HG02973 (cell line): ENCODE results near the gene LDLRAD4.

ENCODE experiments used
- ATAC-seq: cut with Tn5 transposase; IDR thresholded peaks from one replicate; pipeline ENCODE4 v1.9.1; 2021; ENCODE audit warnings: moderate library complexity; ENCODE audit not compliant: unreplicated experiment

LDLRAD4 gene

DNA sequence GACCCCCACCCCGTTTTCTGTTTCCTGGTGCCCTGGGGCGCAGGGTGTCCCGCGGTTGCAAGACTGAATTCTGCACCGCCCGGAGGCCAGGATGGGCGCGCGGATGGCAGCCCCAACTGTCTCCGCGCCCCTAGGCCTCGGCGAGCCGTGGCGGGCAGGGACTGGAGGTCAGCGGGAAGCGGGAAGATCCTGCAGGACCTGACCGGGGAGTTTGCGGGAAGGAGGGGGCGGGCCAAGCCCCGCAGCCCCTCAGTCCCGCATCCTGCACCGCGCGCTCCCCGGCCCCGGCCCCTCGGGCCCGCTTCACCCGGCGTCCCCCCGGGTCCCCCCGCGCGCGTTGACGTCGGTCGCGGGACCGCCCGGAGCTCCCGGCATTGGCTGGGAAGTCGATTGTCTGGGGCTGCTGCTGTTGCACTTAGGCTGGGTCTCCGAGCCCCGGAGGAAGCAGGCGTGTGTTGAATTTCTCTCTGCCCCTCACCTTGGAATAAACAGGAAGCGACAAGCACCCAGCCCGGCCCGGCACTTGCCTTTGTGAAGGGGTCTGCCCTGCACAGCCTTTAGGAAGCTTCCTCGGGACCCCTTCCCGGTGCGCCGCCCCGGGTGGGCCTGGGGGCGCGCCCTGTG lies at the start of gene LDLRAD4:
LDLRAD4 (plus strand) TSS at position 393 of the 624 bp plus-strand sequence.
- ATAC-seq: no peak

DNA sequence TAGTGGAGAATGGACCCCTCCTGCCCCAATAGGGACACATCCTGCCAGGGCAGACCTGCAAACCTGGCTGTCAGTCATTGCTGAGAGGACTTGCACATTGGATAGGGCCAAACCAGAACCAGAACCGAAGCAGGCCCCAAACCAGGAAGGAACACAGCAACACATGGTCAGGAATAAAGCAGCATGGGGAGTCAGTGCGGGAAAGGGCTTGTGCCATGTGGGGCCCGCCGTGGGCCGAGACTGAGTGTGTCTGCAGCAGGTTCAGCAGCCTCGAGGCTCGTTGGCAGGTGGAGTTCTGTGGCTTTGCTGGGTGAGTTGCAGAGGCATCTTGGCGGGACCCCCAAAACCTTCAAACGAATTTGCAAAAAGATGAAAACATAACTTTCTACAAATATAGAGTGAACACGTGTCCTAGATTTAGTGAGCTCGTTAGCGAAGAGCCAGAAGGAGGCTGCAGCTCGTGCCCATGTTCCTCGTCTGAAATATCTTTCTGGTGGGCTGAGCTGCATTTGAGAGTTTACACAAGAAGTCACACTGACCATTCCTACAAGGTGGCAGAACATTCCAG lies 44.9 kb upstream of the LDLRAD4 start:
- no peak for ATAC-seq

DNA sequence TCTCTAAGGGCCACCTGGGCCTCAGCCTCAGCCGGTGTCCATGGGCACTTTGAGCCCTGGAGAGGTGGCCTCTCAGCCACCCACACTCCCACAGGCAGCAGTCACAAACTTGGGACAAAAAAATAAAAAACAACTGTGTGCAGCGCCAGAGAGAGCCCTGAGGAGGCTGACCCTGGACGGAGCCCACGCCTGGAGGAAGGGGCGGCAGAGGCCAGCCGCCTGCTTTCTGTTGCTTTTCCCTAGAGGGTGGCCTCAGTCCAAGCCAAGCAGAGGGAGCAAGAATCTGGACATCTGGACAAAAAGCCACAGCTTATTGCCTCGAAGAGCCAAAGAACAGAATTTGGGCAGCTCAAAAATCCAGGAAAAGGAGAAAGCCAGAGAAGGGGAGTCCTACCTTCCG lies 43.3 kb upstream of the LDLRAD4 start:
- ATAC-seq: no peak

DNA sequence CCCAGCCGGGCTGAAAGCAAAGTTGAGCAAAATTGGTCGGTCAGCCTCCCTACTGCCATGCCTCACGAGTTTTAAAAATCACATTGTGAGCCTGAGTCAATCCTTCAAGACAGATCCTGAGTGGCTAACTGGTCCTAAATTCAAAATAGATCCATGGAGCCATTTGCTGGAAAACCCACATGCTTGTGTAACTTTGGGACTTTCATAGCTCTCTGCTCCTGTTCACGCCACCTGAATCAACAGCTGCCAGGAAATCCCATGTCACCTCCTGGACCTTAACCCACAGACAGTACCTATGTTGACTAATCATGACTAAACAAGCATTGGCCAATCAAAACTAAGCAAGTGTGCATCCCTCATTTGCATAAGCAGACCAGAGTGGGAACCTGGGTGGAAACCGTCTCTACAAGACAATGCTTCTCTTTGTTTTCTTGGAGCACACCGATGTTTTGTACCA lies 42.8 kb upstream of the LDLRAD4 start:
- no peak for ATAC-seq

DNA sequence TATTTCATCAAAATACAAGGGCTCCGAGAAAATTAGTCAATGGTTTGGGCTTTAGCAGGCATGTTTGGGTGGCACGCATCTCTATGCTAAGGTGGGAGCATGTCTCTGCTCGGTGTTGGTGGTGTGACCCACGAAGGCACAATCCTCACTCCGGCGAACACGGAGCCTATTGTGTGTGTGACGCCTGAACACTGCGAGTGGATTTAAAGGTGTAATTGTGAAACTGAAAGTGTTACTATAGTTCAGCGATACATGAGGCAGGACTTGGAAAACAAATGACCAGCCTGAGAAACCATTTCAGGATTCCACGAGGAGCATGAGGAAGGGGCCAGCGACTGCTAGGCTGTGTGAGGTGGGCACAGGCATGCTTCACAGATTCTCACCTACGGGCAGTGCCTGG lies 41.7 kb upstream of the LDLRAD4 start:
- no peak for ATAC-seq

DNA sequence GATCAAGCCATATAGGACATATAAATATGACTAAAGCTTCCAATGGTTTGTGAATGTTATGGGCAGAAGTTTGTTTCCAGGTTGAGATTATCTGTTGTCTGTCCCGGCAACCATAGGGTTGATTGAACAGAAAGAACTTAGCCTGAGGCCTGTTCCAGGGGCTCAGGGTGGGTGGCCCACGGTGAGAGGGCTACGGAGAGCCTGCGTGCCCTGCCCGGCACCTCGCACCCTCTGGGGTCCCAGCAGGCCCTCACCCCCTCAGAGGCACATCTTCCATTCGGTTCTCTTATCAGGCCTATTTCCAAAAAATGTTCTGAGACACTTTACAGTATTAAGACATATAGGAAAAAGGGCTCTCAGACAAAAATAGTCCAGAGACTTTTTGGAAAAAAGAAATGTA lies 40.4 kb upstream of the LDLRAD4 start:
- no peak for ATAC-seq

DNA sequence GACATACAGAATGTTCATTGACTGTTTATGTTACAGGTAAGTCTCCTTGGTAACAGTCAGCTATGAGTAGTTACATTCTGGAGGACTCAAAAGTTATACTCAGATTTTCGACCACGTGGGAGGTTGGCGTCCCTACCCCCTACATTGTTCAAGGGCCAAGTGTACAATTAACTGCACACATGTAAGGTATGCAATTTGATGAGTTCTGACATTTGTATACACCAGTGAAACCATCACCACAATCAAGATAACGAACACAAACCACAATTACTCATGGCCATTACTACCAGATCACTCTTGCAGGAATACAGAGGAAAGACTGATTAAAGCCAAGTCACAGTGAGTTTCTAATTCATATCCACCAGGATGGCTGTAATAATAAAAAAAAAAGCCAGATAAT lies 39.6 kb upstream of the LDLRAD4 start:
- ATAC-seq: no peak

DNA sequence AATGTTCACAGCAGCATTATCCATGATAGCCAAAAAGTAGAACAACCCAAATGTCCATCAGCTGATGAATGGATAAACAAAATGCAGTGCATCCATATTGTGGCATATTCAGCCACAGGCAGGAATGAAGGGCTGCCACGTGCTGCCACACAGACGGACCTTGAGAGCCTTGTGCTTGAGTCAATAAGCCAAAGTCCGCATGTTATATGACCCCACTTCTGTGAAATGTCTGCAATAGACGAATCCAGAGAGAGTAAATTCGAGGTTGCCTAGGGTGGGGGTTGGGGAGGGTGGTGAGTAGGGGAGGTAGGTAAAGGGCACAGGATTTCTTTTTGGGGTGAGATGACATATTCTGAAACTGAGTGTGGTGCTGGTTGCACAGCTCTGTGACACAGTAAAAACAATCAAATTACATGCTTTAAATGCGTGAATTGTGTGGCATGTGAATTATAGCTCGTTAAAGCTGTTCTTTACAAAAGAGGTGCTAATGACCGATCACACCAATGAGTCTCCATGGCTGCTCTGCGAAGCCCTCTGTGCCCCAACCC lies 38.9 kb upstream of the LDLRAD4 start:
- no peak for ATAC-seq

DNA sequence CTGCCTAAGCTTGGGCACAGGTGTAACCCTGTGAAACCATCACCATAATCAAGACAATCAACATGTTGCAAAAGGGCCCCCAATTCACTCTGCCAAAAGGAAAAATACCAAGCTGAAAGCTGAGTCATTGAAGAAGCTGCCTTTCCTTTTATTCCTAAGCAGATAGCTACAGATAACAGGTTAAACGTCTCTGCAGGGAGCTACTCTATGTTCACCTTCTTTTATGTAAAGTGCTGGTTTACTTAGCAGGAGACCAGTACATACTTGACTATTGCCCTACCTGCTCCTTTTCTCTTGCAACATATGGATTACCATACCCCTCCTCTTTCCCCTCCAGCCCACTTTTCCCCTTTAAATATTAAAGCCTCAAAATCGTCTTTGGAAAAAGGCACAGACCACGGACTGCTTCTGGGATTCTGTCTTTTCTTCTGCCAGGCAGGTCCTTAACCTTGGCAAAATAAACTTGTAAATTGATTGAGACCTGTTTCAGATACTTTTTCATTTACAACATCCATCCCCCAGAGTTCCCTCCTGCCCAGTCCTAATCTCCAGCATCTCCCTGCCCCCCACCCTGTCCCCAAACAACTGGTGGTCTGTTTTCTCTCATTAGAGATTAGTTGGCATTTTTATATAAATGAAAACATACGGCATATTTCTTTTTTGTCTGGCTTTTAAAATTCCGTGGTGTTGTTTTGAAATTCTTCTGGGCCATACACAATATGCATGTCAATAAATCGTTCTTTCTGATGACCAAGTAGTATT lies 37.8 kb upstream of the LDLRAD4 start:
- no peak for ATAC-seq

DNA sequence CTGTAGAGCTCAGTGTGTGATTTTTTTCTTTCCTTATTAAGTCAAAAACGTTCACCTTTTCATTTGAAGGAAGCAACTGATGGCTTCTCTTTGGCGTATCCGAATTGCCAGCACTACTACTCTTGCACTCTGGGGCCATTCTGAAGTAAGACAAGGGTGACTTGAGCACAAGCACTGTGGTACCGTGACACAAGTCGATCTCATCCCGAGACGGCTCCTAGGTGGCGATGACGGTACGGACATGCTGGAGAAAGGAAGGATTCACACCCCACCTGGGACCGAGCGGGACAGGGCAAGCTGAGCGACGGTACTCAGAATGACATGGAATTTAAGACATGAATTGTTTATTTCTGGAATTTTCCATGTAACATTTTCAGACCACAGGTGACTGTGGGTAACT lies 36.8 kb upstream of the LDLRAD4 start:
- ATAC-seq: no peak

DNA sequence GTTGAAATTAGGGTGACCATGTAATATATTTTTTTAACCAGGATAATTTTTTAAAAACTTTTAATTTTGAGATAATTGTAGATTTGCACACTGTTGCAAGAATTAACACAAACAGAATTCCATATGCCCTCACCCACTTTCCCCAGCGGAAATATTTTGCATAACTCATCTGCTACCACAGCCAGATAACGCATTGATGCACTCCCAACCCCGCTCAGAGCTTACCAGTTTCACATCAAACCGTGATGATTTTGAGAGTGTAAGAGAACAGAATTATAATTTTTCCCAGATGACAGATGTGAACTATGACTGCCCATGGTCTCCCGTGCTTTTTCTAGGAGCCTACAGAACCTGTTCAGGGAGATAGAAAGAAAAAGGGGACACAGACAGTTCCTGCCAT lies 35.2 kb upstream of the LDLRAD4 start:
- no peak for ATAC-seq

DNA sequence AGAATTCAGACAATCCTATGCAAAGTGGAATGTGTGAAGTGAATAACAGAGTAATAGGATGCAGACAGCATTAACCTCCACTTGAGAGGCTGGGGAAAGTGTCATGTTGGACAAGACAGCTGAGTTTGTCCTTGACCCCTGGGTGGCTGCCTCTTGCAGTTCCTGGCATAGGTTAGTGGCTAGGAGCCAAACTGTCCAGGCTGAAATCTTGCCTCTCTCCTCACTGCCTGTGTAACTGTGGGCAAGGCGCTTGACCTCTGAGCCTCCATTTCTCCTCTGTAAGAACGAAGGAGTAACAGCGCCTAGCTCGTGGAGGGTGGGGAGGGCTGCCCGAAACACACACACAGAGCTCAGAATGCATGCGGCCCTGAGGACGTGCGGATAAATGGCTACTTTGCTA lies 34.8 kb upstream of the LDLRAD4 start:
- ATAC-seq: no peak

DNA sequence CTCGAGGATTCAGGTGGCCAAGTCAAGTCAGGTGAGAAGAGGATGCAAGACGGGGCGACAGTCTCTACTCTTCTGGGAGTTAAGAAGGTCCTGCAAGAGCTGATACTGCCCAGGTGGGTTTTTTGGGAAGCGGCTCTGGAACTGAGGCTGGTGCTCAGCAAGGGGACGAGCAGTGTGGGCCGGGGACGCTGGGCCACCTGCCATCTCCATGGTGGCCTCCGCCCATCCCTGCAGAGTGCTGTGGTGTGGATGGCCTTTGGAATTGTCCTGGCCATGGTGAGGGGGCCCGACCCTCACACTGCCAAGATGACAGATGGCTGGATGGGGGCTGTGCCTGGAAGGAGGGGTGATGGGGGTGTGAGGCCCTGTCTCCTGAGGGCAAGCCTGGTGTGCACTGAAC lies 34.2 kb upstream of the LDLRAD4 start:
- ATAC-seq: no peak

DNA sequence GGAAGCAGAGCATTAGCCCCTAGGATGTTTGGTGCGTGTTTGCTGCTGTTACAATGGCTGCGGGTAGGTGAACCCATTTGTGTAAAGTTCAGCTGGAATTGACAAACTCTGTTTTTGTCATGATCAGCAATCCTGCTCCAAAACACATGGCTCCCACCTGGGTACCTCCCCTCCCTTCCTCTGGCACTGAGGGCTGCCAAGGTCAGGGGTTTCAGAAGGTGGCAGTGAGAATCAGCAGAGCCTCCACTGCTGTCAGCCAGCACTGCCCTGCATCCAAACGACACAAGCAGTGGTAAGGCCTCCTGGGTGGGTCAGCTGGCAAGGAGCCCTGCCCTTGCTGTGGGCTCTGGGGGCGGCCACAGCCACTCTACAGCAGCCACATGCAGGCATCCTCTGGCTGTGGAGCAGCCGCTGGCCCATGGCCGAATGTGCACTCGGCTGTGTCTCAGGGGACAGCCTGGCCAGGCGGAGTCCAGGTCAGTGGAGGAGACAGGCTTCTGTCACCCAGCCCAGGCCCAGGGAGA lies 32.8 kb upstream of the LDLRAD4 start:
- no peak for ATAC-seq

DNA sequence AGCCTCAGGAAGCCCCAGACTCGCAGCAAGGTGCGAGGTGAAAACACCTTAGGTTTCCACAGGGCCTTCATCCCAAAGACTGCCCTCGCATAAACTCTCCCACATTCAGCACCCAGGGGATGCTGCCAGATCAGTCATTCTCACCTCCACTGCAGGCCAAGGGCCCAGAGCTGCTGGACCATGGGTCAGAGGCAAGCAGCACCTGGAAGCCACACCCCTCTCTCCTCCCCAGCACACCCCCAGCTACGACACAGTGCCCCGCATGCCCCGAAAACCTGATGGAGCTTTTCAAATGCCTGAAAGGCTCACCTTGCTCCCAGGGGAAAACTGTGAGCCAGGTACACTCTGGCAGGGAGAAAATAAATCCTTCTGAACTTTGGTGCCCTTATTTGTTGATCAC lies 31.9 kb upstream of the LDLRAD4 start:
- no peak for ATAC-seq

DNA sequence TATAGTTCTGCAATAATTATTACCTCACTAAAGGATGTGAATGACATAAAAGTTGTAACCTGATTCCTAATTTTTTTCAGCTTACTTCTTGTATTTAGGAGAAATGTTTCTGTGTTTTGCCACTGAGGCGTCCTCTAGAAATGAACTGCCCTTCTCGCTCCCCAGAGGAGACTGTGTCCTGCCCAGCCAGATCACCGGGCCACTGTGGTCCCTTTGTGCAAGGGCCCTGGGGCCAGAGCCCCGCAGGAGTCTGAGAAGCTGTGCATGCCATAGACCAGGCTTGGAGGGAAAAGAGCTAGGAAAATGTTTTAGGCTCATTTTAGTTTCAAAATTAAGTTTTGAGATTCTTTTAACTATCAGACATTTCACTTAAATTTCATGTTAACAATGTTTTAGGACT lies 31.1 kb upstream of the LDLRAD4 start:
- ATAC-seq: no peak

DNA sequence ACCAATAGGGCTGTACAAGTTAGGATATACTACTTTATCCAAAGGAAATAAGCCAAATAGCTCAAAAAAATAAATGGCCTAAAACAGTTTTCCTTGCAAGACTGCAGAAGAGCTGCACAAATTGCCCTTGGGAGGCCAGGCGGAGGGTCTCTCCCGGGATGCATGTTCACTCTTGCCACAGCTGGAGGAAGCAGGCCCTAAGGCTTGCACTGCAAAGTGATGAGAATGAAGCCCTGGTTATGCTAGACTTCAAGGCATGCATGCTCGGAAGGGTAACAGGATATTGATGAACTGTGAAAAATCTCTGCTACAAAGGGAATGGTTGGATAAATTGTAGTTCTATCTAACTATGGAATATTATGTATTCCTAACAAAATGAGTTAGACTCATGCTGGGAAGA lies 27.5 kb upstream of the LDLRAD4 start:
- ATAC-seq: no peak

DNA sequence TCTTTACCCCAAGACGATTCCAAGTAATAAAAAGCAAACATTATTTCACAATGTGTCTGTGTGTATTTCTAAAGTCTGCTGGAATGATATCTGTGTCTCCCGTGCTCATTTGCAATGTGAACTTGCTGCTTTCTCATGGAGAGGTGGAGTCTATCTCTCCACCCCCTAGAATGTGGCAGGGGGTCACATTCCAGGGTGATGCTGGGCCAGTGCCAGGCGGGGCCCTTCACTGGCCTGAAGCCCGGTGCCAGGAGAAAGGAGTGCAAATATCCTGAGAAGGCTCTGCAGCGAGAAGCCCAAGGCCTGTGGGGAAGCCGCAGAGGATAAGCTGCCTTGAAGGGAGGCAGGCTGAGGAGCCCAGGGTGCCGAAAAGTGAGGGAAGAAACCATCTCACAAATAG lies 26.8 kb upstream of the LDLRAD4 start:
- no peak for ATAC-seq

DNA sequence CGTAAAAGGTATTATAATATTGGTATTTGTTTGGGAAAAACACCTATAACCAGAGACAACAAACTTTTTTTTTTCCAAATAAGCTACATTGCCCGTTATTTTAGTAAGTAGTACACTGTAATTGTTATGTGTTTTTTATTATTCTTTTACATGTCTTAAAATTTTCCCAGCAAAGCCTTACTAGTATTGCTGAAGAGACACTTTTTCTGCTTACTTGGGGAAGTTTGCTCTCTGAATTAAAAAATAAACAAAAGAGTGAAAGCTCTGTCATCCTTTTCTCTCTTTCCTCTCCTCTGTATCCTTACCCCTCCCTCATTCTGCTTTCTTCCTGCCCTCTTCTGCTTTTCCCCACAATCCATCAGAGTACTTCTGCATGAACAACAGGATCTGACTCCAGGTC lies 25.6 kb upstream of the LDLRAD4 start:
- no peak for ATAC-seq

DNA sequence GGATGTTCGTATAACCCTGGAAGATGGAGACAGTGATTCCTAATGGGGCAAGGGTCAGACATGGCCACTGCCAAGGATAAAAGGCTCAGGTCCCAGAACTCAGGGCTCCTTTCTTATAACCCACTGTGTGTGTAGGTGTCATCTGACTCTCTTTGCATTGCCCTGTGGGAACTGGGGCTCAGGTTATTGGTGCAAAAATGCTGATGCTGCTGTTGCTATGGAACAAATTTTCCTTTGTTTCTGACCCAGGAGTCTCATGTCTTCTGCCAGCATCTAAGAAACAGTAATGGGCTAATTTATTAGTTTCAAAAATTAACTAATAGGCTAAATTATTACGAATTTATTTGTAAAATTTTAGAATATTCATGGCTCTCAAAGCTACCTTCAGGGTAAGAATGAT lies 24.3 kb upstream of the LDLRAD4 start:
- ATAC-seq: no peak

DNA sequence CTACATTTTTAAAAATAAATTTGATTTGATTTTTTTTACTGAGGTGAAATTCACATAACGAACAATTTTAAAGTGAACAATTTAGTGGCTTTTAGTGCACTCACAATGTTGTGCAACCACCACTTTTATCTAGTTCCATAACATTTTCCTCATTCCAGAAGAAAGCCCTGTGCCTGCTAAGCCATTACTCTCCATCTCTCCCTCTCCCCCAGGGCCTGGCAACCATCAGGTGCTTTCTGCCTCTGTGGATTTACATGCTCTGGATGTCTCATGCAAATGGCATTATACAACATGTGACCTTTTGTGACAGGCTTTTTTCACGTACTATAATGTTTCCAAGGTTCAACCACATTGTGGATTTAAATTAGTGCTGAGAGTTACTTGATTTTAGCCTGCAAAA lies 19.9 kb upstream of the LDLRAD4 start:
- ATAC-seq: no peak

DNA sequence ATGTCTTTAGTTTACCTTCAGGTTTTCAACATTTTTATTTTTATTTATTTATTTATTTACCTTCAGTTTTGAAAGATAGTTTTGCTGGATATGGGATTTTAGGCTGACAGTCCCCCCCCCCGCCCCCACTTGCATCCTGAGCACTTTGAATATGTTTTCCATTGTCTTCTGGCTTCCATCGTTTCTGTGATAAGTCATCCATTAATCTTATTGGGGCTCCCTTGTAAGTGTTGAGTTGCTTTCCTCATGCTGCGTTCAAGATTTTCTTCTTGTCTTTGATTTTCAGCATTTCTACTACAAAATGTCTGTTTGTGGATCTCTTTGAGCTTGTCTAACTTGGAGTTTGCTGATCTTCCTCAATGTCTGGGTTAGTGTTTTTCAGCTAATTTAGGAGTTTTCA lies 19.4 kb upstream of the LDLRAD4 start:
- ATAC-seq: no peak
